Keratinocyte (primary cell): ENCODE results near the gene OS9. TPM values are rescaled to one million over a fixed set of nuclear protein-coding genes. Genes with fewer than 3 reads are reported as not detected.

Experiments used
- DNase-seq: peaks from one replicate; pipeline ENCODE4 v3.0.0-alpha.2; 2011; ENCODE audit warnings: low read depth, missing footprints, low spot score
- FAIRE-seq: peaks from 2 replicates; lab custom pipeline; 2011; peaks lifted over from hg19 to GRCh38; lab: Jason Lieb, UNC
- H2AFZ ChIP-seq: 2 replicates; pipeline ENCODE4 v1.6.0; 2012; ENCODE audit warnings: low read length, control low read depth, inconsistent platforms; ENCODE audit not compliant: control insufficient read depth
- H3K27ac ChIP-seq: 2 replicates; pipeline ENCODE4 v1.5.1; 2011; ENCODE audit warnings: low read length; ENCODE audit not compliant: control insufficient read depth, insufficient read depth
- H3K27me3 ChIP-seq: 3 replicates; pipeline ENCODE4 v1.6.0; 2011; ENCODE audit warnings: low read length; ENCODE audit not compliant: control insufficient read depth, insufficient read depth; ENCODE audit errors: extremely low read depth
- H3K36me3 ChIP-seq, 2 experiments: 2 replicates in 1 of 2; 3 replicates in 1 of 2; pipeline ENCODE4 v1.5.1; 2011; ENCODE audit warnings: low read length in 2 of 2, mild to moderate bottlenecking in 1 of 2; ENCODE audit not compliant: control insufficient read depth in 2 of 2, insufficient read depth in 2 of 2; ENCODE audit errors: extremely low read depth in 1 of 2
- H3K4me1 ChIP-seq: 3 replicates; pipeline ENCODE4 v1.5.1; 2011; ENCODE audit warnings: low read length; ENCODE audit not compliant: control insufficient read depth, insufficient read depth; ENCODE audit errors: extremely low read depth
- H3K4me2 ChIP-seq: 3 replicates; pipeline ENCODE4 v1.6.0; 2011; ENCODE audit warnings: low read depth, low read length; ENCODE audit not compliant: control insufficient read depth, insufficient read depth; ENCODE audit errors: extremely low read depth
- H3K4me3 ChIP-seq, 3 experiments: fragments of 200-600 bp in 1 of 3; sonication (generic) in 1 of 3; 2 replicates in 2 of 3; 3 replicates in 1 of 3; pipeline ENCODE4 v1.5.1; 2011 to 2016; ENCODE audit warnings: low read length in 3 of 3, mild to moderate bottlenecking in 3 of 3, control low read depth in 2 of 3, inconsistent platforms in 1 of 3, low read depth in 1 of 3, mixed read lengths in 1 of 3, mixed run types in 1 of 3, moderate library complexity in 1 of 3; ENCODE audit not compliant: control insufficient read depth in 2 of 3, insufficient read depth in 2 of 3; ENCODE audit errors: extremely low read depth in 1 of 3
- H3K79me2 ChIP-seq: 2 replicates; pipeline ENCODE4 v1.6.0; 2012; ENCODE audit warnings: low read length; ENCODE audit not compliant: control insufficient read depth, insufficient read depth
- H3K9ac ChIP-seq: 3 replicates; pipeline ENCODE4 v1.6.0; 2011; ENCODE audit warnings: low read length; ENCODE audit not compliant: control insufficient read depth, insufficient read depth; ENCODE audit errors: extremely low read depth
- H3K9me1 ChIP-seq: 3 replicates; pipeline ENCODE4 v1.6.0; 2011; ENCODE audit warnings: low read length; ENCODE audit not compliant: control insufficient read depth, insufficient read depth; ENCODE audit errors: extremely low read depth
- H3K9me3 ChIP-seq: 2 replicates; pipeline ENCODE4 v1.5.1; 2012; ENCODE audit warnings: low read depth, low read length; ENCODE audit not compliant: control insufficient read depth
- H4K20me1 ChIP-seq: 3 replicates; pipeline ENCODE4 v1.6.0; 2011; ENCODE audit warnings: low read length; ENCODE audit not compliant: control insufficient read depth, insufficient read depth; ENCODE audit errors: extremely low read depth
- EZH2 ChIP-seq: IDR thresholded peaks from one replicate; pipeline ENCODE4 v1.6.1; 2012; ENCODE audit warnings: inconsistent platforms, mild to moderate bottlenecking, low read length, moderate library complexity
- dilution Hi-C: fragments of 300-500 bp; cut with MboI; formaldehyde crosslinking; loops from one replicate; pipeline ENCODE4 v1.7.0; 2020; ENCODE audit warnings: low sequenced_read_pairs; ENCODE audit not compliant: extremely low pct_ligation_motif_present
- polyA plus RNA-seq, 5 experiments: library from polyadenylated mRNA; depleted of rRNA in 3 of 5; stranded (reverse) in 3 of 5; stranded (forward) in 1 of 5; unstranded in 1 of 5; fragments of >200 nt; gene quantifications; 1 replicate in 1 of 5; 2 replicates in 3 of 5; 3 replicates in 1 of 5; pipeline versions ENCODE4 v1.2.1 to v1.2.3, GENCODE V29; 2011 to 2012; ENCODE audit warnings: missing spikeins in 2 of 5, low read depth in 1 of 5, low replicate concordance in 1 of 5
- TF ChIP-seq, protein P1 (sequence below), 3 experiments: IDR thresholded peaks in 1 of 3; conservative IDR thresholded peaks in 1 of 3; optimal IDR thresholded peaks in 1 of 3; 2 replicates in 2 of 3; 3 replicates in 1 of 3; pipeline versions ENCODE3 to v1.5.1; 2011; ENCODE audit warnings: low read length in 3 of 3, mild to moderate bottlenecking in 3 of 3, moderate library complexity in 2 of 3, control low read depth in 1 of 3, inconsistent platforms in 1 of 3; ENCODE audit not compliant: insufficient read depth in 2 of 3; ENCODE audit errors: extremely low read depth in 1 of 3

The OS9 gene
- polyA plus RNA-seq, 1 donor (not counting 4 experiments of a cell fraction or from before 2014, with no cell fraction given), result 82.2 TPM

DNA sequence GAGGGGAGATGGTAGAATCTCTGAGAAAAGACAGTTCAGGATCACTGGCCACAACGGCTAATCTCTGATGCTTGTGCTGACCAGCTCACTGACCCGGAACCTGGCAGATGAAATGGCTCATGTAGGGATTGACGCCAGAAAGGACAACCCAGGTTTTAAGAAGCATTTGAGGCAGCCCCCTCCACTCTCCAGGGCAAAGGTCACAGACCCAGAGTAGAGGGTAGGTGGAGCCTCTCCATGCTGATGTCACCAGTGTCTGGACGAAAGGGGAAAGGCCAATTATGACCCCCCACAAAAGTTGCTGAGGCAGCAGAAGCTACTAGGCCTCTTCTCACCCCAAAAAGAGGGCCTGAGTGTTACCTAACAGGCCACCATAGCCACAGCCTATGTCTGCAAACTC, 76.8 kb downstream of the OS9 start:
- peak overlapping the region; percentile 98 for H3K9ac ChIP-seq
- no peaks in the 10 kb centered on the region for H4K20me1 ChIP-seq
- no peaks in the 10 kb centered on the region for H3K27me3 ChIP-seq
- FAIRE-seq (no peak), DNase-seq (no peak)
- no peak overlapping the region for H2AFZ ChIP-seq
- peaks cover 58% of the 10 kb centered on the region for H3K79me2 ChIP-seq
- H3K4me1 ChIP-seq, result peaks cover 23% of the 10 kb centered on the region
- no peaks in the 10 kb centered on the region for H3K9me1 ChIP-seq
- dilution Hi-C loops, result no loop called here
- TF ChIP-seq, protein P1, sequence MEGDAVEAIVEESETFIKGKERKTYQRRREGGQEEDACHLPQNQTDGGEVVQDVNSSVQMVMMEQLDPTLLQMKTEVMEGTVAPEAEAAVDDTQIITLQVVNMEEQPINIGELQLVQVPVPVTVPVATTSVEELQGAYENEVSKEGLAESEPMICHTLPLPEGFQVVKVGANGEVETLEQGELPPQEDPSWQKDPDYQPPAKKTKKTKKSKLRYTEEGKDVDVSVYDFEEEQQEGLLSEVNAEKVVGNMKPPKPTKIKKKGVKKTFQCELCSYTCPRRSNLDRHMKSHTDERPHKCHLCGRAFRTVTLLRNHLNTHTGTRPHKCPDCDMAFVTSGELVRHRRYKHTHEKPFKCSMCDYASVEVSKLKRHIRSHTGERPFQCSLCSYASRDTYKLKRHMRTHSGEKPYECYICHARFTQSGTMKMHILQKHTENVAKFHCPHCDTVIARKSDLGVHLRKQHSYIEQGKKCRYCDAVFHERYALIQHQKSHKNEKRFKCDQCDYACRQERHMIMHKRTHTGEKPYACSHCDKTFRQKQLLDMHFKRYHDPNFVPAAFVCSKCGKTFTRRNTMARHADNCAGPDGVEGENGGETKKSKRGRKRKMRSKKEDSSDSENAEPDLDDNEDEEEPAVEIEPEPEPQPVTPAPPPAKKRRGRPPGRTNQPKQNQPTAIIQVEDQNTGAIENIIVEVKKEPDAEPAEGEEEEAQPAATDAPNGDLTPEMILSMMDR (optimal IDR thresholded peaks at IDR 0.05 in 1 of 3, IDR thresholded peaks at IDR 0.05 in 1 of 3, conservative IDR thresholded peaks at IDR 0.05 in 1 of 3; ENCODE audit: extremely low read depth in 1 of 3, insufficient read depth in 2 of 3, low read length in 3 of 3), result no peak
- no peak for TF ChIP-seq EZH2
- H3K4me3 ChIP-seq, result no peak overlapping the region
- peak overlapping the region; percentile 98 for H3K4me2 ChIP-seq
- H3K27ac ChIP-seq, result peak overlapping the region; percentile 32
- peaks cover 12 to 20% of the 10 kb centered on the region in 2 experiments for H3K36me3 ChIP-seq
- H3K9me3 ChIP-seq, result no peaks in the 10 kb centered on the region

Other genes with a start within 250 kb of the OS9 start
- not detected in 3 replicates for gene INHBE, start 238.8 kb upstream of the OS9 start, polyA plus RNA-seq
- gene GLI1, start 234.3 kb upstream of the OS9 start, polyA plus RNA-seq, result 1.0 to 1.4 TPM (median 1.2 TPM) in 3 replicates
- gene ARHGAP9, start 214.3 kb upstream of the OS9 start, polyA plus RNA-seq, result 0.15 TPM in 1 of 3 replicates, not detected in the others
- gene MARS1, start 206.1 kb upstream of the OS9 start, polyA plus RNA-seq, result 92.9 to 137 TPM (median 125 TPM) in 3 replicates
- gene DDIT3, start 173.6 kb upstream of the OS9 start, polyA plus RNA-seq, result 7.8 to 25.6 TPM (median 23.6 TPM) in 3 replicates
- gene MBD6, start 171.3 kb upstream of the OS9 start, polyA plus RNA-seq, result 1.8 to 5.4 TPM (median 2.2 TPM) in 3 replicates
- 109 to 158 TPM (median 132 TPM) in 3 replicates for gene DCTN2, start 146.9 kb upstream of the OS9 start, polyA plus RNA-seq
- 0.01 to 0.10 TPM (median 0.05 TPM) in 3 replicates for gene KIF5A, start 144.1 kb upstream of the OS9 start, polyA plus RNA-seq
- 73.5 to 109 TPM (median 93.6 TPM) in 3 replicates for gene PIP4K2C, start 102.9 kb upstream of the OS9 start, polyA plus RNA-seq
- 2.6 to 5.4 TPM (median 3.5 TPM) in 3 replicates for gene DTX3, start 89.3 kb upstream of the OS9 start, polyA plus RNA-seq
- 0.12 to 0.26 TPM (median 0.26 TPM) in 3 replicates for gene ARHGEF25, start 82.7 kb upstream of the OS9 start, polyA plus RNA-seq
- 0.08 to 0.37 TPM (median 0.08 TPM) in 3 replicates for gene B4GALNT1, start 60.9 kb upstream of the OS9 start, polyA plus RNA-seq
- 0.13 to 0.18 TPM (median 0.15 TPM) in 3 replicates for gene AGAP2, start 44.6 kb downstream of the OS9 start, polyA plus RNA-seq
- gene TSPAN31, start 50.9 kb downstream of the OS9 start, polyA plus RNA-seq, result 37.4 to 47.7 TPM (median 40.6 TPM) in 3 replicates
- 146 to 176 TPM (median 153 TPM) in 3 replicates for gene CDK4, start 58.2 kb downstream of the OS9 start, polyA plus RNA-seq
- gene MARCHF9, start 61.0 kb downstream of the OS9 start, polyA plus RNA-seq, result 10.9 to 17.0 TPM (median 12.4 TPM) in 3 replicates
- gene CYP27B1, start 72.9 kb downstream of the OS9 start, polyA plus RNA-seq, result 19.0 to 40.5 TPM (median 33.6 TPM) in 3 replicates
- 24.3 to 25.5 TPM (median 24.5 TPM) in 3 replicates for gene METTL1, start 78.0 kb downstream of the OS9 start, polyA plus RNA-seq
- 5.4 to 7.7 TPM (median 6.5 TPM) in 3 replicates for gene EEF1AKMT3, start 78.5 kb downstream of the OS9 start, polyA plus RNA-seq
- gene TSFM, start 88.7 kb downstream of the OS9 start, polyA plus RNA-seq, result 20.4 to 30.5 TPM (median 21.0 TPM) in 3 replicates
- 0.27 to 1.3 TPM (median 1.3 TPM) in 3 replicates for gene AVIL, start 124.6 kb downstream of the OS9 start, polyA plus RNA-seq
- 39.0 to 75.0 TPM (median 54.6 TPM) in 3 replicates for gene CTDSP2, start 152.6 kb downstream of the OS9 start, polyA plus RNA-seq
- 8.3 to 12.2 TPM (median 8.7 TPM) in 3 replicates for gene ATP23, start 247.4 kb downstream of the OS9 start, polyA plus RNA-seq